ENCODE data around the gene HAPSTR1. TPM values are rescaled to one million over a fixed set of nuclear protein-coding genes. Genes with fewer than 3 reads are reported as not detected.
A peak's percentile ranks its signal among the peaks of the same experiment; 100 is the strongest.

The HAPSTR1 gene
- total RNA-seq, 2 donors from 2014 or later: 50.2 to 57.0 TPM

DNA sequence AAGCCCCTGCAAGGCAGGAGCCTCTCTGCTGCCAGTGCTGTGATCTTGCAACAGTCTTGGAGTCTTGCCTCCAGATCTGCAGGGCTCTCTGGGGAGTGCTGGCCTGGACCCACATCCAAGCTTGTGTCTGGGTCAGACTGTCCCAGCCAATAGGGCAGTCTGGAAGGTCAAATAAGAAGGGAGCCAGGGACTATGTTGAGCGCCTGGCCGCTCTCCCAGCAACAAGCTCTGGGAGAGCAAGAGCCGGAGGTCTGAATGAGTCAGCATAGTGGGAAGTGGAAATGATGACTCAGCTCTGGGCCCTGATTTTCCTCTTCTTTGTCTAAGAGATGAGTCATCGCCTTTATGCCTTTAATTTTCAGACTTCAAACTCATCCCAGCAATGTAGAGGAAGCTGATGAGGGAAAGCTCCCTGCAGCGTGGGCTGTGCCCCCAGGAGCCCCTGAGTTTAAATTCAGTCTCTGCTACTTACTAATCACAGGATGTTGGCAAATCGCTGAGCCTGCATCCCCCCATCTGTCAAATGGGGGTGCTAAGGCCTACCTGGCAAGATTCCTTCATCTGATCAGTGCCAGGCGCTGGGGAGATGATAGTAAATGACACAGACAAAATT is 43.6 kb upstream of the HAPSTR1 start:
- Histone ChIP-seq H3K9ac (ENCODE audit: low read depth in 2 of 2, low read length in 2 of 2) (no peak overlapping the region), H3K9me3 (no peaks in the 10 kb centered on the region), H3K27ac (peak overlapping the region; percentile 61), H3K36me3 (no peaks in the 10 kb centered on the region), H3K4me1 (peaks cover 10% of the 10 kb centered on the region), H3K4me3 (no peak overlapping the region), H3K27me3 (no peaks in the 10 kb centered on the region)
- DNase-seq: peak; percentile 80
- no peak for TF ChIP-seq CTCF (IDR thresholded peaks at IDR 0.05)
- intact Hi-C loops (cut with DNase I): no loop called here

DNA sequence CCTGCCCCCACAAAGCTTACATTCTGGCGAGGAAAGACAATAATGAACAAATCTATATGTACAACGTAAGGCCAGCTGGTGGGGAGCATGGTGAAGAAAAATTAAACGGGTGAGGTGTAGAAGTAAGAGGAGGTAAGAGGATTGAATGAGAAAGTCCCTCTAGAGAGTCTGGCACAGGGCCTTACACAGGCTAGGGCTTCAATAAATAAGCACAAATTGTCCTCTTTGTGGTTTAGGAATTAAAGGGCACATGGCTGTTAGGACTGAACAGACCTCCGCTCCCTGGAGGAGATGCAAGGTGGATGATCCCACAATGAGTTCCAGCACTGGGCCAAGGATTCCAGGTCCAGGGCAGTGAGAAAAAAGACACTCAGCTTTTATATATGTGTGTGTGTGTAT is 43.1 kb upstream of the HAPSTR1 start:
- DNase-seq: no peak
- Histone ChIP-seq H3K4me3 (no peak overlapping the region), H3K27ac (peak overlapping the region; percentile 61), H3K4me1 (peaks cover 10% of the 10 kb centered on the region), H3K36me3 (no peaks in the 10 kb centered on the region), H3K9me3 (no peaks in the 10 kb centered on the region), H3K27me3 (no peaks in the 10 kb centered on the region), H3K9ac (ENCODE audit: low read depth in 2 of 2, low read length in 2 of 2) (no peak overlapping the region)
- TF ChIP-seq CTCF (IDR thresholded peaks at IDR 0.05): no peak
- intact Hi-C loops (cut with DNase I): no loop called here

- intact Hi-C loops (cut with DNase I): no loop called here
- no peak for TF ChIP-seq CTCF (IDR thresholded peaks at IDR 0.05)
- Histone ChIP-seq H3K9me3 (no peaks in the 10 kb centered on the region), H3K27me3 (no peaks in the 10 kb centered on the region), H3K9ac (ENCODE audit: low read depth in 2 of 2, low read length in 2 of 2) (no peak overlapping the region), H3K4me3 (no peak overlapping the region), H3K36me3 (no peaks in the 10 kb centered on the region), H3K27ac (no peak overlapping the region), H3K4me1 (peaks cover 10% of the 10 kb centered on the region)
- DNase-seq: no peak
Observed at GRCh38 chr16:9049241-9049640, 42.2 kb upstream of the HAPSTR1 start.

DNA sequence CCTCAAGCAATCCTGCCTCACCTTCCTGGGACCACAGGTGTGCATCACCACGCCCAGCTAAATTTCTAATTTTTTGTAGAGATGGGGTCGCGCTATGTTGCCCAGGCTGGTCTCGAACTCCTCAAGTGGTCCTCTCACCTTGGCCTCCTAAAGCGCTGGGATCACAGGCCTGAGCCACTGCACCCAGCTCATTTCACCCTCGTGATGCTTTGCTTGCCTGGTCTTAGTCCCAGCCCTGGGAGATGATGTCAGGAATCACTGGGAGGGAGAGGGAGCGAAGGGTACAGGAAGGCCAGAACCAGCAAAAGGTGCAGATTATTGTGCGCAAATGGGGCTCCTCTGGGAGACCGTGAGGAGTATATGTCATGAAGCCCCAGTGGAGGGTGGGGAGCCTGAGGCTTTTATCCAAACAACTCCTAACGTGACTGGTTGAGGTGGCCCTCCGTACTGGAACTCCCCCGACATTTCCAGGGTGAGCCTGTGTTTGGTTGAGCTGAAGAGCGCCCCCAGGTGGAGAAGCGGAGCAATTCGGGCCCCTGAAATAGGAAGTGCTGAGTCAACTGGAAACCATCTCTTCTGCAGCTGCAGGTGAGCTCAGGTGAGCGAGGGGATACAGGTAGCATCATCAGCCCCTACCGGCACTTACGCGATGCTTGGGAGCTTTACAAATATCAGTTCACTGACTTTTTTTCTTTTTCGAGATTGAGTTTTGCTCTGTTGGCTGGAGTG is 41.2 kb upstream of the HAPSTR1 start:
- Histone ChIP-seq H3K4me3 (no peak overlapping the region), H3K9ac (ENCODE audit: low read depth in 2 of 2, low read length in 2 of 2) (no peak overlapping the region), H3K4me1 (peaks cover 10% of the 10 kb centered on the region), H3K9me3 (no peaks in the 10 kb centered on the region), H3K27ac (no peak overlapping the region), H3K27me3 (no peaks in the 10 kb centered on the region), H3K36me3 (no peaks in the 10 kb centered on the region)
- intact Hi-C loops (cut with DNase I): no loop called here
- DNase-seq: no peak
- TF ChIP-seq CTCF (IDR thresholded peaks at IDR 0.05): peak; percentile 15

- DNase-seq: peak; percentile 46
- H3K4me3 ChIP-seq: no peak overlapping the region
- H3K27me3 ChIP-seq: no peaks in the 10 kb centered on the region
- intact Hi-C loops (cut with DNase I): no loop called here
- H3K9ac ChIP-seq (ENCODE audit: low read depth in 2 of 2, low read length in 2 of 2): no peak overlapping the region
- no peak for TF ChIP-seq CTCF (IDR thresholded peaks at IDR 0.05)
- H3K9me3 ChIP-seq: no peaks in the 10 kb centered on the region
- H3K4me1 ChIP-seq: peaks cover 1% of the 10 kb centered on the region
- H3K27ac ChIP-seq: no peak overlapping the region
- no peaks in the 10 kb centered on the region for H3K36me3 ChIP-seq
Observed at GRCh38 chr16:9053006-9053601, 38.3 kb upstream of the HAPSTR1 start.

All from colonic mucosa (tissue), 4 donors.